GM18520 (cell line): ENCODE measurements around the gene COBLL1.
"Not testable (repeated sequence)": the region's sequence is repeated elsewhere in the genome, so short reads cannot be mapped to it uniquely, and the experiment has no call there.

Experiments used
- ATAC-seq: cut with Tn5 transposase; IDR thresholded peaks from one replicate; pipeline ENCODE4 v1.9.1; 2021; ENCODE audit not compliant: unreplicated experiment

Gene COBLL1

GRCh38 chr2:164719996-164720941 lies 121.4 kb downstream of the COBLL1 start:
- no peak for ATAC-seq

GRCh38 chr2:164717000-164717803 lies 124.4 kb downstream of the COBLL1 start:
- ATAC-seq, result no peak

- ATAC-seq, result no peak
Measured at GRCh38 chr2:164714471-164714870, 127.2 kb downstream of the COBLL1 start.

GRCh38 chr2:164711766-164712138 lies 129.9 kb downstream of the COBLL1 start:
- no peak for ATAC-seq

- ATAC-seq, result no peak
Measured at GRCh38 chr2:164710837-164711765, 130.5 kb downstream of the COBLL1 start.

GRCh38 chr2:164710252-164710836 lies 131.3 kb downstream of the COBLL1 start:
- not testable (repeated sequence) for ATAC-seq

GRCh38 chr2:164706522-164706921 lies 135.1 kb downstream of the COBLL1 start:
- no peak for ATAC-seq

- no peak for ATAC-seq
Measured at GRCh38 chr2:164705412-164706167, 136.0 kb downstream of the COBLL1 start.

- no peak for ATAC-seq
Measured at GRCh38 chr2:164703915-164704706, 137.5 kb downstream of the COBLL1 start.

- no peak for ATAC-seq
Measured at GRCh38 chr2:164701565-164701964, 140.1 kb downstream of the COBLL1 start.

GRCh38 chr2:164700390-164700789 lies 141.2 kb downstream of the COBLL1 start:
- ATAC-seq, result no peak

- no peak for ATAC-seq
Measured at GRCh38 chr2:164697688-164698461, 143.7 kb downstream of the COBLL1 start.

- ATAC-seq, result no peak
Measured at GRCh38 chr2:164696634-164697033, 145.0 kb downstream of the COBLL1 start.

- no peak for ATAC-seq
Measured at GRCh38 chr2:164694275-164694695, 147.3 kb downstream of the COBLL1 start.

- ATAC-seq, result no peak
Measured at GRCh38 chr2:164693834-164694233, 147.8 kb downstream of the COBLL1 start.

- no peak for ATAC-seq
Measured at GRCh38 chr2:164693390-164693789, 148.2 kb downstream of the COBLL1 start.

- no peak for ATAC-seq
Measured at GRCh38 chr2:164692958-164693357, 148.7 kb downstream of the COBLL1 start.

GRCh38 chr2:164692114-164692513 lies 149.5 kb downstream of the COBLL1 start:
- ATAC-seq, result no peak
